Chondrocyte (in vitro differentiated cells): Measurements from ENCODE around the gene RAI1. TPM values are rescaled to one million over a fixed set of nuclear protein-coding genes. Genes with fewer than 3 reads are reported as not detected.
A peak's percentile ranks its signal among the peaks of the same experiment; 100 is the strongest.

ENCODE experiments used
- DNase-seq: peaks from one replicate; pipeline ENCODE4 v3.0.0; 2021; ENCODE audit warnings: mixed read lengths, low spot score
- H3K27ac Mint-ChIP-seq: one replicate; pipeline ENCODE4 v1.8.0; 2021; ENCODE audit warnings: mild to moderate bottlenecking, moderate library complexity, mixed read lengths; ENCODE audit not compliant: unreplicated experiment
- H3K27me3 Mint-ChIP-seq: 2 replicates; pipeline ENCODE4 v1.8.0; 2021; ENCODE audit warnings: low read depth, mixed read lengths
- H3K36me3 Mint-ChIP-seq: 2 replicates; pipeline ENCODE4 v1.8.0; 2021; ENCODE audit warnings: low read depth, mixed read lengths
- H3K4me1 Mint-ChIP-seq: 2 replicates; pipeline ENCODE4 v1.8.0; 2021; ENCODE audit warnings: low read depth, mild to moderate bottlenecking, mixed read lengths
- H3K4me3 Mint-ChIP-seq: one replicate; pipeline ENCODE4 v1.8.0; 2021; ENCODE audit warnings: mild to moderate bottlenecking, moderate library complexity, mixed read lengths; ENCODE audit not compliant: unreplicated experiment
- H3K9me3 Mint-ChIP-seq: 2 replicates; pipeline ENCODE4 v1.8.0; 2021; ENCODE audit warnings: low read depth, mixed read lengths
- total RNA-seq: library from RNA; stranded (reverse); gene quantifications from 3 replicates; pipeline ENCODE4 v1.2.1, GENCODE V29; 2021
- TF ChIP-seq, protein P1 (sequence below): fragments of 200-600 bp; sonication (generic); IDR thresholded peaks from 2 replicates; pipeline ENCODE4 v1.5.0; 2021; ENCODE audit warnings: antibody characterized with exemption, mild to moderate bottlenecking, moderate library complexity

RAI1 gene
- total RNA-seq, 1 donor from 2014 or later: 28.7 TPM

GRCh38 chr17:17719199-17719940 is 38.1 kb downstream of the RAI1 start:
- H3K27ac Mint-ChIP-seq: no peak overlapping the region
- no peaks in the 10 kb centered on the region for H3K27me3 Mint-ChIP-seq
- peaks cover 54% of the 10 kb centered on the region for H3K4me1 Mint-ChIP-seq
- no peak overlapping the region for H3K4me3 Mint-ChIP-seq
- DNase-seq: no peak
- no peaks in the 10 kb centered on the region for H3K9me3 Mint-ChIP-seq
- H3K36me3 Mint-ChIP-seq: peaks cover 2% of the 10 kb centered on the region
- TF ChIP-seq, protein P1, sequence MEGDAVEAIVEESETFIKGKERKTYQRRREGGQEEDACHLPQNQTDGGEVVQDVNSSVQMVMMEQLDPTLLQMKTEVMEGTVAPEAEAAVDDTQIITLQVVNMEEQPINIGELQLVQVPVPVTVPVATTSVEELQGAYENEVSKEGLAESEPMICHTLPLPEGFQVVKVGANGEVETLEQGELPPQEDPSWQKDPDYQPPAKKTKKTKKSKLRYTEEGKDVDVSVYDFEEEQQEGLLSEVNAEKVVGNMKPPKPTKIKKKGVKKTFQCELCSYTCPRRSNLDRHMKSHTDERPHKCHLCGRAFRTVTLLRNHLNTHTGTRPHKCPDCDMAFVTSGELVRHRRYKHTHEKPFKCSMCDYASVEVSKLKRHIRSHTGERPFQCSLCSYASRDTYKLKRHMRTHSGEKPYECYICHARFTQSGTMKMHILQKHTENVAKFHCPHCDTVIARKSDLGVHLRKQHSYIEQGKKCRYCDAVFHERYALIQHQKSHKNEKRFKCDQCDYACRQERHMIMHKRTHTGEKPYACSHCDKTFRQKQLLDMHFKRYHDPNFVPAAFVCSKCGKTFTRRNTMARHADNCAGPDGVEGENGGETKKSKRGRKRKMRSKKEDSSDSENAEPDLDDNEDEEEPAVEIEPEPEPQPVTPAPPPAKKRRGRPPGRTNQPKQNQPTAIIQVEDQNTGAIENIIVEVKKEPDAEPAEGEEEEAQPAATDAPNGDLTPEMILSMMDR: no peak

DNA sequence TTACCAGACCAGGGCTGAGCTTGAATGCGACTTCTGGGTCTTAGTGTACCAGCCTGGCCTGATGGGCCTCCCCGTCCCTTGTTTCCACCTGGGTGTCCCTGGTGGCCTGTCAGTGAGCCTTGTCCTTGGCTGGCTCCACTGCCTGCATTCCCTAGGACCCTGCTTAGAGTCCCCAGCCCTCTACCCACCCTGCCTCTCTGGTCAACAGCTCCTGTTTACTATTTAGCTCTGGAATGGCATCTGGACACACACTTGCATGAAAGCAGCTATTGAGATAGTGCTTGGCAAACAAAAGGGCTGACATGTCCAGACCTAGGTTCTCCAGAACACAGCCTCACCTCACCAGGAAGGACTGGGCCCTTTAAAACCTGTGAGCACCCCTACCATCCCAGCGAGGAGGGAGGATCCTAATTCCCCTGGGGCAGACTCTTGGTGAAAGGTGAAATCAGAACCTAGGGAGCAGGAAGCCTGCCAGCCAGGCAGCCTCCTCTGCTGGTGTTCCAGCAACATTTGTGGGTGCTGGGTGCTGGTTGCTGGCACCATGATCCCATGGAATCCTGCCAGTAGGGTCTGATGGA is 38.8 kb downstream of the RAI1 start:
- H3K27ac Mint-ChIP-seq: no peak overlapping the region
- peaks cover 51% of the 10 kb centered on the region for H3K4me1 Mint-ChIP-seq
- H3K9me3 Mint-ChIP-seq: no peaks in the 10 kb centered on the region
- peaks cover 2% of the 10 kb centered on the region for H3K36me3 Mint-ChIP-seq
- no peaks in the 10 kb centered on the region for H3K27me3 Mint-ChIP-seq
- no peak for DNase-seq
- H3K4me3 Mint-ChIP-seq: no peak overlapping the region
- TF ChIP-seq, protein P1: no peak

GRCh38 chr17:17721140-17721668 is 39.9 kb downstream of the RAI1 start:
- H3K9me3 Mint-ChIP-seq: no peaks in the 10 kb centered on the region
- H3K27me3 Mint-ChIP-seq: no peaks in the 10 kb centered on the region
- peaks cover 2% of the 10 kb centered on the region for H3K36me3 Mint-ChIP-seq
- DNase-seq: no peak
- TF ChIP-seq, protein P1: no peak
- H3K4me3 Mint-ChIP-seq: no peak overlapping the region
- no peak overlapping the region for H3K27ac Mint-ChIP-seq
- H3K4me1 Mint-ChIP-seq: peaks cover 52% of the 10 kb centered on the region

GRCh38 chr17:17722081-17722905 is 41.0 kb downstream of the RAI1 start:
- peaks cover 2% of the 10 kb centered on the region for H3K36me3 Mint-ChIP-seq
- H3K4me1 Mint-ChIP-seq: peaks cover 52% of the 10 kb centered on the region

More at GRCh38 chr17:17722081-17722905, 41.0 kb downstream of the RAI1 start:
- Mint-ChIP-seq H3K9me3 (no peaks in the 10 kb centered on the region), H3K4me3 (no peak overlapping the region), H3K27ac (peak overlapping the region; percentile 18), H3K27me3 (no peaks in the 10 kb centered on the region)
- DNase-seq: no peak
- TF ChIP-seq, protein P1: no peak
